Stomach (tissue), 9 donors: ENCODE data around the gene KIF18B. TPM values are rescaled to one million over a fixed set of nuclear protein-coding genes. Genes with fewer than 3 reads are reported as not detected.

Experiments used
- DNase-seq, 2 donors: peaks; one replicate each; pipeline versions ENCODE4 v3.0.0 to v3.0.0-alpha.2; 2013 to 2019
- H3K27ac ChIP-seq, 5 donors: fragments of 200-600 bp in 4 of 5; sonication (generic) in 4 of 5; one replicate each; pipeline ENCODE4 v1.5.1; 2013 to 2019; ENCODE audit warnings: mild to moderate bottlenecking in 1 of 5, moderate library complexity in 1 of 5
- H3K27me3 ChIP-seq, 3 donors: fragments of 200-600 bp; sonication (generic); one replicate each; pipeline ENCODE4 v1.5.1; 2017 to 2019; ENCODE audit warnings: mixed run types in 1 of 3
- H3K36me3 ChIP-seq, 4 donors: fragments of 200-600 bp; sonication (generic); 1 replicate in 3 of 4; 2 replicates in 1 of 4; pipeline ENCODE4 v1.5.1; 2016 to 2019
- H3K4me1 ChIP-seq, 4 donors: fragments of 200-600 bp; sonication (generic); one replicate each; pipeline ENCODE4 v1.5.1; 2016 to 2019
- H3K4me3 ChIP-seq, 4 donors: fragments of 200-600 bp; sonication (generic) in 3 of 4; one replicate each; pipeline ENCODE4 v1.5.1; 2016 to 2019; ENCODE audit warnings: mild to moderate bottlenecking in 1 of 4
- H3K9me3 ChIP-seq, 4 donors: fragments of 200-600 bp; sonication (generic); one replicate each; pipeline ENCODE4 v1.5.1; 2016 to 2019
- CTCF ChIP-seq, 7 experiments: fragments of 450-650 bp in 4 of 7; fragments of 200-600 bp in 3 of 7; sonication (generic) in 3 of 7; IDR thresholded peaks; one replicate each; pipeline ENCODE4 v1.5.1; 2016 to 2019; ENCODE audit warnings: antibody characterized with exemption in 7 of 7, control low read depth in 2 of 7, mild to moderate bottlenecking in 1 of 7
- EP300 ChIP-seq: sonication (generic); formaldehyde crosslinking; IDR thresholded peaks from one replicate; pipeline ENCODE4 v1.6.1; 2017; ENCODE audit warnings: antibody characterized with exemption
- POLR2A ChIP-seq, 4 donors: fragments of 450-650 bp; IDR thresholded peaks; one replicate each; pipeline ENCODE4 v1.6.1; 2016; ENCODE audit warnings: antibody characterized with exemption in 4 of 4, control low read depth in 2 of 4, mild to moderate bottlenecking in 1 of 4, moderate library complexity in 1 of 4
- POLR2AphosphoS5 ChIP-seq, 3 donors: sonication (generic); formaldehyde crosslinking; IDR thresholded peaks; one replicate each; pipeline ENCODE4 v1.6.1; 2016; ENCODE audit warnings: antibody characterized with exemption in 3 of 3
- WGBS, 5 donors: extraction: QIAGEN DNeasy Blood & Tissue Kit in 3 of 5; methylation state at CpG; one replicate each; pipeline versions ENCODE4 v1.1.5 to v1.1.7; 2013 to 2018; 5-methylcytosine and 5-hydroxymethylcytosine counted together
- intact Hi-C: fragments of 100-400 bp; cut with DNase I; formaldehyde crosslinking; loops from one replicate; pipeline ENCODE4 v1.15.1; 2023; ENCODE audit warnings: low total_unique reads
- polyA plus RNA-seq, 3 donors: library from polyadenylated mRNA; stranded (reverse); fragments of 200-250 nt; gene quantifications; one replicate each; pipeline ENCODE4 v1.2.3, GENCODE V29; 2013
- total RNA-seq, 5 donors: library from RNA; depleted of rRNA; stranded (reverse); fragments of >200 nt; gene quantifications; one replicate each; pipeline versions ENCODE4 v1.1.0 to v1.2.3, GENCODE V29; 2014 to 2016
- donor health status: healthy with polysubstance abuse.
- donor health status: Bipolar disorder and iron deficiency.
- donor health status: healthy.

Gene KIF18B
- total and polyA plus RNA-seq, 8 donors: 0.15 to 12.2 (median 1.2) TPM; not detected in 1

GRCh38 chr17:44965481-44966234, 18.1 kb upstream of the KIF18B start:
- intact Hi-C loops: no loop called here
- Histone ChIP-seq H3K27me3 (peaks cover 8 to 89% (median 72%) of the 10 kb centered on the region in 3 donors), H3K9me3 (no peaks in the 10 kb centered on the region), H3K36me3 (no peaks in the 10 kb centered on the region), H3K4me1 (peaks cover 36 to 44% (median 38%) of the 10 kb centered on the region in 4 donors), H3K4me3 (no peak overlapping the region), H3K27ac (no peak overlapping the region)
- TF ChIP-seq POLR2AphosphoS5 (IDR thresholded peaks at IDR 0.05): no peak
- no peak for TF ChIP-seq EP300
- TF ChIP-seq CTCF (IDR thresholded peaks at IDR 0.05): no peak
- 48 to 66% (median 58%) methylated on average over 5 of the region's 5 CpGs for WGBS, 5 donors
- no peak for DNase-seq

GRCh38 chr17:44961921-44962350, 14.4 kb upstream of the KIF18B start:
- no peak overlapping the region for H3K4me3 ChIP-seq
- DNase-seq: no peak
- H3K36me3 ChIP-seq: no peaks in the 10 kb centered on the region
- 63 to 80% (median 70%) methylated on average over 7 of the region's 7 CpGs for WGBS, 5 donors
- peaks cover 12 to 87% (median 51%) of the 10 kb centered on the region in 3 donors for H3K27me3 ChIP-seq
- no peak overlapping the region for H3K27ac ChIP-seq
- no peak for TF ChIP-seq POLR2A (IDR thresholded peaks at IDR 0.05)
- TF ChIP-seq CTCF (IDR thresholded peaks at IDR 0.05): no peak
- no peak for TF ChIP-seq EP300
- TF ChIP-seq POLR2AphosphoS5 (IDR thresholded peaks at IDR 0.05): no peak
- peaks cover 14 to 20% (median 15%) of the 10 kb centered on the region in 4 donors for H3K4me1 ChIP-seq
- H3K9me3 ChIP-seq: no peaks in the 10 kb centered on the region
- intact Hi-C loops: no loop called here

- WGBS, 5 donors: 50 to 77% (median 70%) methylated on average over 2 of the region's 2 CpGs
- DNase-seq: no peak
- intact Hi-C loops: no loop called here
- Histone ChIP-seq H3K4me3 (no peak overlapping the region), H3K9me3 (no peaks in the 10 kb centered on the region), H3K27me3 (peaks cover 8 to 81% (median 38%) of the 10 kb centered on the region in 3 donors), H3K36me3 (no peaks in the 10 kb centered on the region), H3K27ac (no peak overlapping the region), H3K4me1 (peaks cover 8 to 11% (median 10%) of the 10 kb centered on the region in 4 donors)
- no peak for TF ChIP-seq POLR2AphosphoS5 (IDR thresholded peaks at IDR 0.05)
- TF ChIP-seq POLR2A (IDR thresholded peaks at IDR 0.05): no peak
- no peak for TF ChIP-seq CTCF (IDR thresholded peaks at IDR 0.05)
Measured at GRCh38 chr17:44960691-44961090, 13.1 kb upstream of the KIF18B start.

GRCh38 chr17:44959821-44960531, 12.4 kb upstream of the KIF18B start:
- H3K27me3 ChIP-seq: peaks cover 8 to 77% (median 32%) of the 10 kb centered on the region in 3 donors
- no peaks in the 10 kb centered on the region for H3K9me3 ChIP-seq
- H3K27ac ChIP-seq: no peak overlapping the region
- intact Hi-C loops: no loop called here
- peaks cover 8 to 11% (median 10%) of the 10 kb centered on the region in 4 donors for H3K4me1 ChIP-seq
- WGBS, 5 donors: 15 to 32% (median 18%) methylated on average over 21 to 56 of the region's 56 CpGs
- peak overlapping the region in 3 of 4 donors; percentile 3 to 22 (median 9) for H3K4me3 ChIP-seq
- no peaks in the 10 kb centered on the region for H3K36me3 ChIP-seq
- peak in 1 of 2 donors; percentile 57 for DNase-seq
- TF ChIP-seq EP300 (no peak), CTCF (IDR thresholded peaks at IDR 0.05) (no peak), POLR2AphosphoS5 (IDR thresholded peaks at IDR 0.05) (no peak), POLR2A (IDR thresholded peaks at IDR 0.05) (no peak)
